HepG2 (cell line): Measurements from ENCODE around the gene GATD1. TPM values are rescaled to one million over a fixed set of nuclear protein-coding genes. Genes with fewer than 3 reads are reported as not detected.

Experiments used
- ATAC-seq: fragments of 200-7000 bp; cut with Tn5 transposase; 3 replicates; pipeline ENCODE4 v1.9.1; 2020; ENCODE audit warnings: mild to moderate bottlenecking, moderate library complexity
- BruUV-seq: library from RNA; stranded (reverse); fragments of 400-500 nt; replicated peaks from 2 replicates; lab custom pipeline; 2021; lab: Mats Ljungman, UMichigan
- CTCF ChIA-PET: fragments of 300-600 bp; formaldehyde crosslinking; extraction: SDS; loops from one replicate; lab custom pipeline; 2021; ENCODE audit warnings: low total read pairs, inconsistent platforms, low intra/inter-chr PET ratio; lab: Yijun Ruan, JAX
- POLR2A ChIA-PET: fragments of 350-600 bp; sonication (Branson Sonifier 250); formaldehyde crosslinking; loops from one replicate; lab custom pipeline; 2020; ENCODE audit warnings: antibody characterized with exemption, inconsistent platforms; lab: Yijun Ruan, JAX
- DNase-seq: peaks from one replicate; pipeline ENCODE4 v3.0.0-alpha.2; 2015; ENCODE audit warnings: low spot score
- FAIRE-seq: peaks from 3 replicates; lab custom pipeline; 2011; peaks lifted over from hg19 to GRCh38; lab: Jason Lieb, UNC
- H2AFZ ChIP-seq: one replicate; pipeline ENCODE4 v1.6.1; 2011; ENCODE audit warnings: low read length, inconsistent platforms
- H3K27ac ChIP-seq: fragments of 300-600 bp; 3 replicates; pipeline ENCODE4 v1.8.0; 2011; ENCODE audit warnings: mixed run types, mild to moderate bottlenecking, mixed read lengths, low read length, inconsistent platforms; ENCODE audit not compliant: insufficient read depth; ENCODE audit errors: extremely low read length
- H3K27me3 ChIP-seq, 2 experiments: fragments of 200-600 bp in 1 of 2; 2 replicates in 1 of 2; 3 replicates in 1 of 2; pipeline versions ENCODE4 v1.6.0 to v1.8.0; 2011; ENCODE audit warnings: low read length in 2 of 2, mild to moderate bottlenecking in 2 of 2, moderate library complexity in 2 of 2, inconsistent platforms in 1 of 2; ENCODE audit not compliant: insufficient read depth in 2 of 2, control insufficient read depth in 1 of 2
- H3K36me3 ChIP-seq, 2 experiments: fragments of 200-600 bp in 1 of 2; replicated peaks in 1 of 2; 2 replicates in 1 of 2; 3 replicates in 1 of 2; pipeline versions ENCODE4 v1.5.1 to v1.8.0; 2011; ENCODE audit warnings: low read length in 2 of 2, inconsistent platforms in 1 of 2; ENCODE audit not compliant: insufficient read depth in 2 of 2, control insufficient read depth in 1 of 2
- H3K4me1 ChIP-seq: 2 replicates; pipeline ENCODE4 v1.5.1; 2012; ENCODE audit warnings: low read length, inconsistent platforms; ENCODE audit not compliant: insufficient read depth
- H3K4me2 ChIP-seq: 2 replicates; pipeline ENCODE4 v1.6.0; 2011; ENCODE audit warnings: low read depth, low read length, inconsistent platforms
- H3K4me3 ChIP-seq, 3 experiments: fragments of 200-600 bp in 1 of 3; sonication (generic), shearing (Covaris generic) in 1 of 3; replicated peaks in 1 of 3; 2 replicates each; pipeline ENCODE4 v1.5.1; 2011 to 2016; ENCODE audit warnings: low read length in 3 of 3, inconsistent platforms in 2 of 3, low read depth in 2 of 3, mild to moderate bottlenecking in 2 of 3, control low read depth in 1 of 3, mixed read lengths in 1 of 3; ENCODE audit not compliant: insufficient read depth in 1 of 3
- H3K79me2 ChIP-seq: one replicate; pipeline ENCODE4 v1.6.1; 2011; ENCODE audit warnings: low read length, inconsistent platforms; ENCODE audit not compliant: insufficient read depth
- H3K9ac ChIP-seq: 2 replicates; pipeline ENCODE4 v1.6.0; 2011; ENCODE audit warnings: mild to moderate bottlenecking, low read depth, low read length, inconsistent platforms; ENCODE audit not compliant: insufficient read depth
- H3K9me3 ChIP-seq: 2 replicates; pipeline ENCODE4 v1.5.1; 2012; ENCODE audit warnings: mild to moderate bottlenecking, low read length
- H4K20me1 ChIP-seq: 2 replicates; pipeline ENCODE4 v1.6.0; 2011; ENCODE audit warnings: inconsistent platforms, mild to moderate bottlenecking, low read length, moderate library complexity; ENCODE audit not compliant: insufficient read depth
- AGO2 ChIP-seq: fragments of 200-400 bp; formaldehyde crosslinking; optimal IDR thresholded peaks from 2 replicates; pipeline ENCODE3; 2017; ENCODE audit warnings: mild to moderate bottlenecking, low read depth, low read length, moderate library complexity
- MXD3 ChIP-seq: IDR thresholded peaks from 2 replicates; pipeline ENCODE4 v1.6.1; 2016; ENCODE audit warnings: mild to moderate bottlenecking, missing biosample characterization, missing genetic modification reagents
- NFIB ChIP-seq: sonication (generic); formaldehyde crosslinking; IDR thresholded peaks from 2 replicates; pipeline ENCODE4 v1.9.0; 2021; ENCODE audit warnings: missing genetic modification reagents, mild to moderate bottlenecking, borderline replicate concordance
- POLR2AphosphoS5 ChIP-seq: IDR thresholded peaks from 2 replicates; pipeline ENCODE4 v1.6.1; 2012; ENCODE audit warnings: low read depth, low read length
- TFDP1 ChIP-seq: IDR thresholded peaks from 2 replicates; pipeline ENCODE4 v1.6.1; 2016; ENCODE audit warnings: missing compliant biosample characterization, missing genetic modification reagents, borderline replicate concordance
- WGBS: methylation state at CpG from one replicate; pipeline ENCODE4 v1.1.6; 2017; ENCODE audit warnings: low lambda C conversion rate; 5-methylcytosine and 5-hydroxymethylcytosine counted together
- in situ Hi-C: cut with HindIII; loops from 2 replicates; pipeline ENCODE4 v1.10.0; 2017; ENCODE audit warnings: low pct_unique_long_range_greater_than_20kb; ENCODE audit not compliant: extremely low pct_ligation_motif_present
- intact Hi-C: fragments of 100-400 bp; cut with micrococcal nuclease; formaldehyde crosslinking; loops from one replicate; pipeline ENCODE4 v1.10.0; 2022; ENCODE audit not compliant: unreplicated experiment
- polyA plus RNA-seq, 8 experiments: library from polyadenylated mRNA; depleted of rRNA in 3 of 8; stranded (reverse) in 7 of 8; unstranded in 1 of 8; fragments of >200 nt; fragmentation: Illumina TruSeq in 4 of 8; extraction: Trizol in 4 of 8; gene quantifications; 2 replicates each; pipeline versions ENCODE4 v1.2.1 to v1.2.3, GENCODE V29; 2011 to 2016; ENCODE audit warnings: low read depth in 4 of 8, missing spikeins in 1 of 8, mixed read lengths in 1 of 8; ENCODE audit not compliant: insufficient read depth in 1 of 8
- total RNA-seq, 5 experiments: library from RNA; depleted of rRNA; stranded (reverse); fragments of >200 nt; fragmentation: Illumina TruSeq; extraction: Trizol; gene quantifications; 2 replicates each; pipeline ENCODE4 v1.2.3, GENCODE V29; 2016; ENCODE audit warnings: low read depth in 1 of 5

The GATD1 gene
- total and polyA plus RNA-seq, 2 of the 13 experiments (the other 11 are each of a cell fraction or from before 2014, with no cell fraction given): 31.3 to 60.5 TPM

- no peak for ATAC-seq
- BruUV-seq: no TSS peak
- no peak for DNase-seq
- H3K27me3 ChIP-seq: no peaks in the 10 kb centered on the region
- TF ChIP-seq NFIB (CRISPR knock-in tag) (0 out of 2 replicates have a peak, but pooled peaks have one; percentile 22), AGO2 (peak; percentile 74), POLR2AphosphoS5 (peak; percentile 22; the same call in 1 of the 2 replicates), MXD3 (CRISPR knock-in tag) (no peak), TFDP1 (no peak)
- FAIRE-seq: no peak
- no peak overlapping the region for H3K4me2 ChIP-seq
- H3K9me3 ChIP-seq: no peaks in the 10 kb centered on the region
- H3K4me3 ChIP-seq: no peak overlapping the region
- no peak overlapping the region for H3K27ac ChIP-seq
- peaks cover 34% of the 10 kb centered on the region for H3K4me1 ChIP-seq
- ChIA-PET POLR2A (interaction anchor here (4.9 kb wide), 1 partner anchor 15 kb away, joined by 44 read pairs; no protein-coding TSS in a partner anchor), CTCF (no interaction called here)
- no peak overlapping the region for H3K9ac ChIP-seq
- intact Hi-C loops: no loop called here
- no peak overlapping the region for H2AFZ ChIP-seq
- peaks cover 6% of the 10 kb centered on the region for H4K20me1 ChIP-seq
- in situ Hi-C loops: no loop called here
- peaks cover 4 to 10% of the 10 kb centered on the region in 2 experiments; a peak in 3 of 5 replicates for H3K36me3 ChIP-seq
- WGBS: 93% methylated on average over 3 of the region's 16 CpGs
- peaks cover 18% of the 10 kb centered on the region for H3K79me2 ChIP-seq
These were observed 2.8 kb upstream of the GATD1 start for GRCh38 chr11:779955-780532.
